Omental fat pad (tissue), 4 donors: Measurements from ENCODE around the gene C2CD4B. TPM values are rescaled to one million over a fixed set of nuclear protein-coding genes. Genes with fewer than 3 reads are reported as not detected.

ENCODE experiments used
- ATAC-seq: fragments of 150-250 bp; one replicate; pipeline ENCODE4 v1.9.1; 2016; ENCODE audit warnings: mild to moderate bottlenecking, moderate library complexity; ENCODE audit not compliant: low FRiP score
- DNase-seq: peaks from one replicate; pipeline ENCODE4 v3.0.0-alpha.2; 2019; ENCODE audit warnings: low spot score
- total RNA-seq, 4 donors: library from RNA; depleted of rRNA; stranded (reverse); fragments of >200 nt; gene quantifications; one replicate each; pipeline ENCODE4 v1.1.0, GENCODE V29; 2016
- TF ChIP-seq, protein P1 (sequence below), 3 donors: fragments of 450-650 bp; IDR thresholded peaks; one replicate each; pipeline ENCODE4 v1.5.1; 2016 to 2017; ENCODE audit warnings: antibody characterized with exemption in 3 of 3, mild to moderate bottlenecking in 3 of 3, moderate library complexity in 2 of 3

The C2CD4B gene
- total RNA-seq, 4 donors from 2014 or later: 1.9 to 21.1 (median 15.3) TPM

DNA sequence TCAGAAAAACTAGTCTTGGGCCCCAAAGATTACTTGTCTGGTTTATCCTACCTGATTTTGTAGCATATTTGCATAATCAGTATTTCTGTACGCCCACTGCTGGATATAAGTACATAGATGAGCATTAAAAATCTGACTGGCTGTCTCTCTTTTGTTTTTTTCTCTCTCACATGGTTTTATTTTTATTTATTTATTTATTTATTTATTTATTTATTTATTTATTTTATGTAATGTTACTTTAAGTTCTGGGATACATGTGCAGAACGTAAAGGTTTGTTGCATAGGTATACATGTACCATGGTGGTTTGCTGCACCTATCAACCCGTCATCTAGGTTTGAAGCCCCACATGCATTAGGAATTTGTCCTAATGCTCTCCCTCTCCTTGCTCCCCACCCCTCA lies 31.9 kb downstream of the C2CD4B start:
- TF ChIP-seq, protein P1, sequence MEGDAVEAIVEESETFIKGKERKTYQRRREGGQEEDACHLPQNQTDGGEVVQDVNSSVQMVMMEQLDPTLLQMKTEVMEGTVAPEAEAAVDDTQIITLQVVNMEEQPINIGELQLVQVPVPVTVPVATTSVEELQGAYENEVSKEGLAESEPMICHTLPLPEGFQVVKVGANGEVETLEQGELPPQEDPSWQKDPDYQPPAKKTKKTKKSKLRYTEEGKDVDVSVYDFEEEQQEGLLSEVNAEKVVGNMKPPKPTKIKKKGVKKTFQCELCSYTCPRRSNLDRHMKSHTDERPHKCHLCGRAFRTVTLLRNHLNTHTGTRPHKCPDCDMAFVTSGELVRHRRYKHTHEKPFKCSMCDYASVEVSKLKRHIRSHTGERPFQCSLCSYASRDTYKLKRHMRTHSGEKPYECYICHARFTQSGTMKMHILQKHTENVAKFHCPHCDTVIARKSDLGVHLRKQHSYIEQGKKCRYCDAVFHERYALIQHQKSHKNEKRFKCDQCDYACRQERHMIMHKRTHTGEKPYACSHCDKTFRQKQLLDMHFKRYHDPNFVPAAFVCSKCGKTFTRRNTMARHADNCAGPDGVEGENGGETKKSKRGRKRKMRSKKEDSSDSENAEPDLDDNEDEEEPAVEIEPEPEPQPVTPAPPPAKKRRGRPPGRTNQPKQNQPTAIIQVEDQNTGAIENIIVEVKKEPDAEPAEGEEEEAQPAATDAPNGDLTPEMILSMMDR (IDR thresholded peaks at IDR 0.05): no peak
- ATAC-seq: no peak
- DNase-seq: no peak

DNA sequence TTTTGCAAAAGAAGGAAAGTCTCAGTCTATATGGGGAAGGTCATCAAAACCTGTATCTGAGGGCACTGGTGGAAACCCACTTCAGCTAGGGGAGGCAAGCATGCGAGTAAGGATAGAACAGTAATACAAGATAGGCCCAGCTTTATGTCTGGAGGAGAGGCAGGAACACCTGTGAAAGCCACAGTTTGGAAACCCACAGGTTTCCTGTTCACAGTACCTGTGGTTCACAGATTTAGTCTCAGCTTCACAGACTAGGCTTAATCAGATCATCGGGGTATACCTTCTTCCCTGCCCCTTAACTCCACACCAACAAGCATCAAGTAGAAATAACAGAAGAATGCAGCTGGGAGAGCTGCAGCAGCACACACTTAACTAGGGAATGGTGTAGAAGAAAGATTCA lies 36.2 kb downstream of the C2CD4B start:
- TF ChIP-seq, protein P1 (IDR thresholded peaks at IDR 0.05): no peak
- DNase-seq (no peak), ATAC-seq (no peak)

DNA sequence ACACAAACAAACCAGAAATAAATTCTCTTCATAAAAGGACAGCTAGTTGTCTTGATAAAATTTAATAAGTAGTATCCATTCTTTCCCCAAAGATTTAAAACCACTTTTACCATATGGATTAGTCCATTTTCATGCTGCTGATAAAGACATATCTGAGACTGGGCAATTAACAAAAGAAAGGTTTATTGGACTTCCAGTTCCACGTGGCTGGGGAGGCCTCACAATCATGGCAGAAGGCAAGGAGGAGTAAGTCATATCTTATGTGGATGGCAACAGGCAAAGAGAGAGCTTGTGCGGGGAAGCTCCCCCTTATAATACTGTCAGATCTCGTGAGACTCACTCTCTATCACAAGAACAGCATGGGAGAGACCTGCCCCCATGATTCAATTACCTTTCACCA lies 38.7 kb downstream of the C2CD4B start:
- TF ChIP-seq, protein P1 (IDR thresholded peaks at IDR 0.05): no peak
- ATAC-seq: no peak
- DNase-seq: no peak

DNA sequence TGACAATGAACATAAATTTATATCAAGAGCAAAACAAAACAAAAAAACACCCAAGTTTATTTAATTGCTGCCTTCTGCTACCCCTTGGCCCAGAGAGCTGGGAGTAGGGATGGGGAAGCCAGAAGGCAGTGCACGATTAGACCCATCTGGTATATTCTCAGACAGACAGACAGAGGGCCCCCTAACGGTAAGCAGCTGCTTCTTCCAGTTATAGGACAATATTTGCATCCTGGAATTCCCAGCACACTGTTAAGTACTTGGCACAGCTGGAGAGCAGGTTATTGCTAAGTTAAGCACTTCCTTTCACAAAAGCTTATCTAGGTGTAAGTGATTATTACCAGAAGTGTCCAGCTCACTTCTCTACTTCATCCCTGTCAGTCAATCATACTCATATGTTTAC lies 39.3 kb downstream of the C2CD4B start:
- ATAC-seq (peak; percentile 89), DNase-seq (no peak)

DNA sequence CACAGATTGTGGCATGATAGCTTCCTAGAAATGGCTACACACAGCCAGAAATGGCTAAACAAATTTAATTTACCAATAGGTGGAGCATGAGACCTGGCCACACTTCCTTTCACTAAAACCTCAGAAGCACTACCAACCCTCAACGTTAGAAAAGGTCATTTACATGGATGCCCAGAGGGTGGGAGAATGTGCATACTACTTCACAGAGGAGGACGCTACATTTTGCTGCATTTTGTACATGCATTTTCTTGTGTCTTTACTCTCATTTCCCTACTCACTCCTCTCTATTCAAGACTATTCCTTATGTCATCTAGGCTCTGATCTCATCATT lies 40.1 kb downstream of the C2CD4B start:
- ATAC-seq (no peak), DNase-seq (no peak)
- TF ChIP-seq, protein P1 (IDR thresholded peaks at IDR 0.05): no peak

More for the DNA sequence above, 39.3 kb downstream of the C2CD4B start:
- TF ChIP-seq, protein P1 (IDR thresholded peaks at IDR 0.05): no peak

DNA sequence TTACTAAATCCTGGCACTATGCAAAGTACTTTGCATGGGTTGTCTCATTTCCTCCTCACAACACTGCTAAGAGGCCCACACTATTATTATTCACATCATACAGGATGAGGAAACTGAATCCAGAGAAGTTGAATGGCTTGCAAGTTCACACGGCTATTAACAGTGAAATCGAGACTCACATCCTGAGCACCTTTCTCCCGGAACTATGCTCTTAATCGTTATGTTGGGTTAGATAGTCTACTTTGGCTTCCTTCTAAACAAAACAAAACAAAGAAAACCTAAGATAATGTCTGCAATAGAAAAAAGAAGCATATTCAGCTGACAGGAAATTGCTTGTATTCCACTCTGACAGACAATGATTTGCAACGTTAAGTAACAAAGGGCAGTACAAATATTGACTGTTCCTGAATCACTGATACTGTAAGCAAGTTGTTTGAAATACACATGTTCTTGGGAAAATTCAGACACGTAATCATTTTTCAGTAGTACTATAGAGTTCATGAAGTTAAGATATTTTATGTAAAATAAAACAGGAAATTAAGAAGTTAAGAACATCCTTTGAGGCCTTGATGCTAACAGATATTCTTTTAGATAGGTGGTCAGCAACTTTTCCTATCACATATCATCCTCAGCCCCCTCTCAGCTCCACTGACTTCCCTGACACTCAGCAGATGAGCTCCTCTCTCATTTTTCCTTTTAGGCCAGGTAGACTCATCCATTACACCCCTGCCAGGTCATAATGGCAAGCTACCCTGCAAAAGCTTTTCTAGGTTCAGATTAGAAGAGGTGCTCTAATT lies 40.7 kb downstream of the C2CD4B start:
- DNase-seq: no peak
- TF ChIP-seq, protein P1 (IDR thresholded peaks at IDR 0.05): no peak
- no peak for ATAC-seq

DNA sequence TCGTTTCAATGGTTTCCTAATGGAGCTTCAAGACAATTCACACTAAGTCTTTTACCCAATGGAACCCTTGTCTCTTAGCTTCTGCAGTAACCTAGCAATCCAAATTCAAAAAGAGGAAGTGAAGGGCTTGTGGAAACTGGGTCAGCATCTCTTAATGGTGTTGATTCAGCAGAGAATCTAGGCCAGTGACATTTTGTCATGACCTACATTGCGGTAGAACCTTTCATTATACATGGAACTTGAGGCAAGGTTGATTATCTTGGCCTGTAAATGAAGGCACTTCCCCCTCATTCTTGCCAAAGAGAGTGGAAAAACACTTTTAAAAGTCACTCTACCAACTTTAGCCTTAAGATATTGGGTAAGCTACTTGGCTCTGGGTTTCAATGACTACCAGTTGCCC lies 42.8 kb downstream of the C2CD4B start:
- DNase-seq (no peak), ATAC-seq (no peak)
- TF ChIP-seq, protein P1 (IDR thresholded peaks at IDR 0.05): no peak
